Occipital lobe (tissue), 2 donors: ENCODE measurements around the gene MEF2C. TPM values are rescaled to one million over a fixed set of nuclear protein-coding genes. Genes with fewer than 3 reads are reported as not detected.
A peak's percentile ranks its signal among the peaks of the same experiment; 100 is the strongest.

ENCODE experiments used
- DNase-seq: peaks from one replicate; lab custom pipeline; 2025; lab: John Stamatoyannopoulos, UW
- total RNA-seq: library from RNA; depleted of rRNA; stranded (reverse); fragments of >200 nt; gene quantifications from one replicate; pipeline ENCODE4 v1.2.3, GENCODE V29; 2014

MEF2C gene
- total RNA-seq, 1 donor from 2014 or later: 2,088 TPM

- peak; percentile 82 for DNase-seq
Observed at GRCh38 chr5:88690409-88691229, 192.4 kb downstream of the MEF2C start.

GRCh38 chr5:88689668-88690408 lies 193.1 kb downstream of the MEF2C start:
- no peak for DNase-seq

- no peak for DNase-seq
Observed at GRCh38 chr5:88688984-88689667, 193.9 kb downstream of the MEF2C start.

GRCh38 chr5:88688156-88688983 lies 194.6 kb downstream of the MEF2C start:
- DNase-seq: no peak

- DNase-seq: peak; percentile 61
Observed at GRCh38 chr5:88687373-88687911, 195.5 kb downstream of the MEF2C start.

- peak; percentile 19 for DNase-seq
Observed at GRCh38 chr5:88686726-88687125, 196.3 kb downstream of the MEF2C start.

- DNase-seq: no peak
Observed at GRCh38 chr5:88685591-88686541, 197.1 kb downstream of the MEF2C start.

- peak; percentile 83 for DNase-seq
Observed at GRCh38 chr5:88683506-88684135, 199.4 kb downstream of the MEF2C start.

- no peak for DNase-seq
Observed at GRCh38 chr5:88682881-88683361, 200.1 kb downstream of the MEF2C start.

GRCh38 chr5:88682131-88682530 lies 200.9 kb downstream of the MEF2C start:
- DNase-seq: no peak

GRCh38 chr5:88681211-88681803 lies 201.7 kb downstream of the MEF2C start:
- no peak for DNase-seq

GRCh38 chr5:88680253-88681132 lies 202.5 kb downstream of the MEF2C start:
- DNase-seq: peak; percentile 79

- no peak for DNase-seq
Observed at GRCh38 chr5:88679638-88680037, 203.3 kb downstream of the MEF2C start.

GRCh38 chr5:88678770-88679381 lies 204.1 kb downstream of the MEF2C start:
- DNase-seq: no peak

GRCh38 chr5:88677943-88678769 lies 204.8 kb downstream of the MEF2C start:
- peak; percentile 43 for DNase-seq

GRCh38 chr5:88677376-88677895 lies 205.5 kb downstream of the MEF2C start:
- no peak for DNase-seq
